ENCODE results near the gene CTAG1B.
"Not testable (repeated sequence)": the region's sequence is repeated elsewhere in the genome, so short reads cannot be mapped to it uniquely, and the experiment has no call there.

The CTAG1B gene

DNA sequence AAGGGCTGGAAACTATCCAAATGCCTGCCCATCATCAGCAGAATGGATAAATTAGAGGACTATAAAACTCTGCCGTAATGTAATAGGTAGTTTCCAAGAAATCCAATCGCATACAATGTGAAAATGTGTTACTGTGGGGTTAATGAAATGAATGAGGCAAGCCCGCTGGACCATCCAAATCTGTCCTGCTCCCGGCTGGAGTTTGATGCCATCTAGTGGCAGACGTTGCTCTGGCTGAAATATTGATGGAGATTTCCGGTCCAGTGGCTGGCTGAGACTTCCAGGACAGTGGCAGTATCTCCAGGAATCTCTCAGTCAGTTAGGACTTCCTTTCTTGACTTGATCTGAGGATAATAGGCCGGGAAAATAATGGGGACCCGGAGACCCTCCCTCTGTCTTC, 36.1 kb downstream of the CTAG1B start:
- DNase-seq = not testable (repeated sequence)

DNA sequence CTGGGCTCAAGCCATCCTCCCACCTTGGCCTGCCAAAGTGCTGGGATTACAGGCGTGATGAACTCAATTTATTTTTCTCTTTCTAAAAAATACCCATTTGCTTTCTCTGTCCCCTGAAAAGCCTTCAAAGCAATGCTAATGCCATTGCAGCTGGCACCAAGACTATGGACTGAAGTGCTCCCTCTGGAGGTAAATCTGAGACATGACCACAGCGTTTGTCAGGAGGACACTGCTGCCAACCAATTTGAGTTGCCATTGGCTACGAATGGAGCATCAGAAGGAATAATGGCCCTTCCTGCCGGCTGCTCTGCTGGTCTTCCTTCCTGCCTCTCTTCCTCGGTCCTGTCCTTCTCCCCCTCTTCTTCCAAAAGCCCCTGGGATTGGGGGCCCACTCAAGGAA, 44.0 kb downstream of the CTAG1B start:
- DNase-seq = not testable (repeated sequence)

DNA sequence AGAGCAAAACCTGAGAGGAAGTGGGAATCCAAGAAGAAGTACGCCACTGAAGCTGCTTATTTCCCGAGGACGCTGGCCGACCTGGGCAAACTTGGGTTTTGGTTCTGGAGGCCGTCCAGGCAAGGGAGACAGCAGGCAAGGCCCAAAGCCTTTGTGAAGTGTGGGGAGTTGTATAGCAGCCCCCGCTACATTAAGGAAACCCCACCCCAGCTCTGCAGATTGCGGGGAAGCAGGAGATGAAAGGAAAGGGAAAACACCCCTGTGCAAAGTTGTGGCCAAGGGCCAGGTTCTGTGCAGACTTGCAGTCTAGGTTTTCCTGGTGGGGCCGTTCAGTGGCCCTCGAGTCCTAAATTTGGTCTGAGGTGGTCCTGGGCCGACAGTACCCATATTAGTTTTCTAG, 46.0 kb downstream of the CTAG1B start:
- DNase-seq = not testable (repeated sequence)

DNA sequence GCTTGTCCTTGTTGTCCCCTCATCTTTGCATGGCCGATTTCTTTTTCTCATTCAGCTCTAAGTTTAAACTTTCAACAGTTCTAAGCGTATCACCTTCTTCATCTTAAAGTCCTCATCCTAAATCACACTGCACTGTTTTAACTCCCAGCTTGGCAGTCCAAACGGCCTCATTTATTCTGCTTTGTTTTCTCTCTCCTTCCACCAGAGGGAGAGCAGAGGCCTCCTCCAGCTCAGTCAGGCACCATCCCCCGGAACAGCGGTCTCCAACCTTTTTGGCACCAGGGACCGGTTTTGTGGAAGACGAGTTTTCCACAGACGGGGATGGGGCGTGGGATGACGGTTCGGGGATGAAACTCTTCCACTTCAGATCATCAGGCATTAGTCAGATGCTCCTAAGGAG, 48.7 kb downstream of the CTAG1B start:
- not testable (repeated sequence) for DNase-seq

Data from NCI-H446 treated with DMSO at 0.1 percent for 48 hours (cell line).